Left renal cortex interstitium (tissue), 4 donors: ENCODE results near the gene ZNF185. TPM values are rescaled to one million over a fixed set of nuclear protein-coding genes. Genes with fewer than 3 reads are reported as not detected.

ENCODE experiments used
- DNase-seq, 4 donors: peaks; one replicate each; pipeline ENCODE4 v3.0.0-alpha.2; 2013; ENCODE audit warnings: low read depth in 4 of 4, low spot score in 2 of 4, missing footprints in 1 of 4
- polyA plus RNA-seq, 4 donors: library from polyadenylated mRNA; unstranded; fragments of 120-200 nt; gene quantifications; one replicate each; pipeline ENCODE4 v1.2.1, GENCODE V29; 2013; ENCODE audit not compliant: insufficient read length in 4 of 4

The ZNF185 gene
- polyA plus RNA-seq, result 10 to 100 TPM; 39.3 to 50.8 (median 43.5) TPM

- peak in 1 of 4 donors; percentile 21 for DNase-seq
Measured at GRCh38 chrX:152897222-152898131, at the start of gene ZNF185. Gene ZNF185, plus strand, starts transcription at chrX:152898067. Its CDS starts 16,423 bp downstream, at chrX:152914490.

DNA sequence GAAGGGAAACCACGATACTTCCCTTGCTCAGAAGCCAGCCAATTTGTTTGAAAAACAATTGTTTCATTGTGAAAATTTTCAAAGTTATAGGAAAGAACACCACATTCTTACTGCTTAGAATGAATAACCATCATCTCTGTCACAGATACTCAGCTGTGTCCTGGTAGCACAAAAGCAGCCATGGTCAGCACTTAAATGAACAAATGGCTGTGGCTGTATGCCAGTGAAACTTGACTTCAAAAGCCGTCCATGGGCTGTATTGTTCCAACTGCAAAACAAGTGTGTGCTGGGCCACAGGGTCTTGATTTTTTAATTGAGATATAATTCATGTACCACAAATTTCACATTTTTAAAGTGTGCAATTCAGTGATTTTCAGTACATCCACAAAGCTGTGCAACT is 47.4 kb upstream of the ZNF185 start:
- DNase-seq, result no peak

- no peak for DNase-seq
Measured at GRCh38 chrX:152853986-152854385, 43.9 kb upstream of the ZNF185 start.

DNA sequence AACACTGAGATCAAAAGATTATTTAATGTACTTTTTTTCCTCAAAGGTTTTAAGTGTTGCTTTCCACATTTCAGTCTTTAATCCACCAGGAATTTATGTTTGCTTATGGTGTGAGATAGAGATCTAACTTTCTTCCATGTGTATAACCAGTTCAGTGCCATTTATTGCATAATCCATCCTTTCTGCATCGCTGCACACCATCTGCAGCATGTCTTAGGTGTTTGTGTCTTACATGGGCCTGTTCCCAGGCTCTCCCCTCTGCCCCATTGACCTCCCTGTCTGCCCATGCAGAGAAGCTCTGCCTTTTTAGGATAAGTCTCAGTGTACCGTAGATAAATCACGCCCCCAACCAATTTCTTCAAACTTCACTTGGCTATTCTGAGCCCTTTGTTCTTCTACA is 36.8 kb upstream of the ZNF185 start:
- peak in 1 of 4 donors; percentile 13 for DNase-seq

GRCh38 chrX:152861826-152862225 is 36.0 kb upstream of the ZNF185 start:
- DNase-seq, result no peak

DNA sequence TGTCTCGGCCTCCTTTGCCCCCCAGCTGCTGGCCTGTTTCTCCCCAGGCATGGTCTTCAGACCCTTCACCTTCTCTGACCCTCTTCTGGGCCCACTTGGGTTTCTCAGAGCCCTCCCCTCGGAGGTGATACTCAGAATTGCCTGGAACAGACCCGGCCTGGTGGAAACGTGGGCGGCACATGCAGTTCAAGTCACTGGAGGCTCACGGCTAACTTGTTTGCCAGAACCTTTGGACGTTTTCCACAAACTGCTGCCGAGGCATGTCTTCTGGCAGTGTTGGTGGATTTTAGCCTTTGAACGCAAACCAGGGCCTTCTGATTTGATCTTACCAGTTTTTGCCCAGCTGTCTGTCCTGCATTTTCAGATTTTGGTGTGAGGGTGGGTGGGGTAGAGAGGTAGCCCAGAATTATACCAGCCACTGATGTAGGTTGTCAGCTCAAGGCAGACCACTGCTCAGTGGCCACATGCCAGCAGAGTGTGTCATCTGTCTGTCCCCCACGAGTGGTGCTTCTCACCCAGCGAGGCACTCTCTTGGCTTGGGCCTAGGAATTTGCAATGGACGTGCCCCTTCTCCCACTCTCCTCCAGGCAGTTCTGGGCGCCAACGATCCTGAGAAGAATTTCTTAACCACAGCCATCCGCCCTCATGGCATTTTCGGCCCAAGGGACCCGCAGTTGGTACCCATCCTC is 32.5 kb upstream of the ZNF185 start:
- DNase-seq, result no peak

GRCh38 chrX:152866386-152866785 is 31.5 kb upstream of the ZNF185 start:
- no peak for DNase-seq

- DNase-seq, result no peak
Measured at GRCh38 chrX:152869972-152870371, 27.9 kb upstream of the ZNF185 start.

DNA sequence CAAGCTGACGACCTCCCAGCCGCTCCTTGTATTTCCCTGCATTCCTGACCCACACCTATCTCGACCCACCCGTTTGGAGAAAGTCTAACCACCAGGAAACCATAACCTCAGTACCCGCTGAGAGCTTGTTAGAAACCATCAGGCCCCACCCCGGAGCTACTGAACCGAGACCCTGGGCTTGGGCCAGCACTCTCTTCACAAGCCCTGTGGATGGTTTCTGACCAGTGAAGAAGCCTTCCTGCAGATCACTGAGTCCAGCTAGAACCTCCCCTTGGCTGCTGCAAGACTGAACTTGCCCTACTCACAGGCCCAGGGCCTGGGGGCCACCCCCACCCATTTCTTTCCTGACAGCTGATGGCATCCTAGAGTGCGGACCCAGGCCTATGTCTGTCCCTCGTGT is 26.6 kb upstream of the ZNF185 start:
- no peak for DNase-seq

GRCh38 chrX:152872522-152872921 is 25.3 kb upstream of the ZNF185 start:
- no peak for DNase-seq

- DNase-seq, result no peak
Measured at GRCh38 chrX:152873361-152873760, 24.5 kb upstream of the ZNF185 start.

DNA sequence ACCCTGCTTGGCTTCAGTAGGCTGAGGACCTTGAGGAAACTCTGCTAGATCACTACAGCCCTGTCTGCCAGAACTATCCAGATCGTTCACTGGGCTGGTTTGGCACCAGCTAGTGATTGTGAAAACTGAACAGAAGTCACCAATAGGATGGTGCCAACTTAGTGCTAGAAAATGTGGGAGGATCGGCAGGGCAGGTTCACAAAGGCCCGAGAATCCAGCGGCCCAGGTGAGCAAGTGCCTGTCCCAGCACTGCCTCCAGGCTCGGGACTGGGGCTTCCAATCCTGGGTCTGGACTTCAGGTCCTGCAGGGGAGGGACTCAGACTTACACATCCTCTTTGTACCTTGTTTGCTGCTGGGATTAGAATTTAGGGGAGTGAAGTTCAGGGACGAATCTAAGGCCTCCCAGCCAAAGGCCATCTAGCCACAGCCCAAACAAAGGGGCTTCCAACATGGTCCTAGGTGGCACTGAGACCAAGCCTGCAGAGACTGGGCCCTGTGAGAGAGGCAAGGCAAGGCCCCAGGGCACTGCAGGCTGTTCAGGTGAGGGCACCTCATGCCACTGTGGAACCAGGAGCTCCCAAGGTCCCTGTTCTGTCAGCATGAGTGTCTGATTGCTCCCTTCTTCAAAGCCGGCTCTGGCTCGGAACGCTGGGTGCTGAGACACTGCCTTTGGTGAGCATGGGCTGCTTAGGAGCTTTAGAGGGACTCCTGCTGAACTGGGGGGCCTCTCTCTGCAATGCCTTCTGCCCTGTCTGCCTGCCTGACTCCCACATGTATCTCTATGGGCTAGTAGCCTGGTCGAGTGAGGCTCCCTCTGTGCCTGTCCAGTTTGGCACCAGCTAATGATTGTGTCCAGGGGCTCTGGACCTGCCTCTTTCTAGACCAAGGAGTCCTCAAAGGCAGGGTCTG is 20.7 kb upstream of the ZNF185 start:
- DNase-seq, result no peak

- no peak for DNase-seq
Measured at GRCh38 chrX:152878976-152879755, 18.7 kb upstream of the ZNF185 start.

DNA sequence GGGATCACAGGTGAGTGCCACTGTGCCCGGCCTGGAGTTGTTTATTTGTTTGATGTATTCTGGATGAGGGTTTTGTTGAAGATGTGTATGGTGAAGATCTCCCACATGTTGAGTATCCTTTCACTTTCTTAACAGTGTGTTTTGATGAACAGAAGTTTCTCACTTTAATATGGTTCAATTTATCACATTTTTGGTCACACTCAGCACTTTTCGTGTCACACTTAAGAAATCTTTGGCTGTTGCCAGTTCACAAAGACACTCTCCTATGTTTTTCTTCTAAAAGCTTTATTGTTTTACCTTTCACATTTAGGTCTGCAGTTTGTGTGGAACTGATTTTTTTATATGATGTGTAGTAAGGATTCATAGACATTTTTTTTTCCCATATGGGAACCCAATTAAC is 16.6 kb upstream of the ZNF185 start:
- DNase-seq, result no peak

DNA sequence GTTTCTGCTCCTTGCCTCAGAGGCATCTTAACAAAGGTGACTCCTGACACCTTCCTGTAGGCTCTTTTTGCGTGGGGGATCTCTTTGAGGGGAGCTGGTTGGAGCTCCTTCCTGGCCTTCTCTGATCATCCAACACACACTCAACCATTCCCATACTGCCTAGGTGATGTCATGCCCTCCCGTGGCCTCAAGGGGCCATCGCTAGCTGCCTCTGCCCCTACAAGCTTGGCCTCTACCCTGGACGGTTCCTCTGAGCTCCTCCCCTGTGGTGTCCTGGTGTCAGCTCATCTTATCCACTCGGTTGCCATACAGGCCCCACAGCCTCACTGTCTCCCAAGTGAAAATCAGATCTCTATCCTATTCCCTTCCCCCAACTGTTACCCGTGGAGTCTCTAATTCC is 13.7 kb upstream of the ZNF185 start:
- DNase-seq, result no peak

DNA sequence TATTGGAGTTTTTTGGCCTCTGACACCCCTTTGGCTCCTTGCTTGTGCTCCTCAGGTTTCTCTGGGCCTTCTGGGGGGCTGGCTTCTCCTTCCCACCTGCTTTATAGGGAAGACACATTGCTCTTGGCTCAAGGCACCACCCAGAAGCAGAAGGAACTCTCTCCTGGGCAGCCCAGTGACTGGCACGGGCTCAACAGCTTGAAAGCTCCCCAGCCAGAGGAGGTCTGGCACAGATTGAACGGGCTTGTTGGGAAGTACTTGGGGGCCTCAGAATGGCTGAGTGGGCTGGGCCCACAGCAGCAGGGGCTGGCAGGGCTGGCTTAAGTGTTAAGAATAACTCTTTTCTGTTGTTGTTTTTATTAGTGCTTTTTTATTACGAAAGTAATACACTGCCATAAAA is 11.2 kb upstream of the ZNF185 start:
- no peak for DNase-seq

DNA sequence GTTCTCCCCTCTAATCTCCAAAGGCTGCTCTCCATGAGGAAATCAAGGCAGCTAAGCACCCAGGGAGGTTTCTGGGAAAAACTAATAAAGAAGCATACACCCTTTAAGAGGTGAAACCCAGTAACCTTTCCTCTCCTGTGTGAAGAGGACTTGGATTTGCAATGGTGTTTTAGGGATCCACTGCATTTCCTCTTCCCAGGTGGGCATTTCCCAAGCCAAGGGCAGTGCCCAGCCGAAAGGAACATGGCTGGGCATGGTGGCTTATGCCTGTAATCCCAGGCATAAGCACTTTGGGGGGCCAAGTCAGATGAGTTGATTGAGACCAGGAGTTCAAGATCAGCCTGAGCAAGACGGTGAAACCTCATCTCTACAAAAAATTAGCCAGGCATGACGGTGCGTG is 5.4 kb upstream of the ZNF185 start:
- DNase-seq, result no peak

- DNase-seq, result no peak
Measured at GRCh38 chrX:152892999-152893891, 4.6 kb upstream of the ZNF185 start.

DNA sequence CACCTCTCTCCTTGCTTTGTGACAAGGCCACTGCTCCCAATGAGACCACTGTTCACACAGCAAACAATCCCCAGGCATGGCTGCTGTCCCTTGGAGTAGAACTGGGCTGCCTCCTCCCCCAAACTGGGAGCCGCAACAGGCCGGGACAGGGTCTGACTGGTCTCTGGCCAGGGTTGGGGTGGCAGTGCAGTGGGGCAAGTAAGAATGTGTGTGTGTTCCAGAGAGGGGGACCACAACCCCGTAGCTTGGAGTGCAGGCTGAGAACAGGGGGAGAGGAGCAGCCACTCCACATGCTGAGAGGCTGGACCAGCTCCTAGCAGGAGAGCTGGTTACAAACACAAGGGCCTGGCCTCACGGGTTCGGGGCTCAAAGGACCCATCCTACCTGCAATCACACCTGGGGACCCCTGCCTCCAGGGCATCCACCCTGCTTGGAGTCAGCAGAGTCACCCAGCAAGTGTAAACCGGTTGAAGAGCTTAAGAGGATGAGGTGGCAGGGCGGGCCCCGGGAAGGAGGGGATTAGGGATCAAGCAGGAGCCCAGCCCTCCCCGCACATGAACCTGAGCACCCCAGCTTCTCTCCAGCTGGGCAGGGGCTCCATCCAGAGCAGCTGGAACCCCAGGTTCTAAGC is 3.8 kb upstream of the ZNF185 start:
- DNase-seq, result no peak
